K562 (cell line): ENCODE results near the gene CPLANE2. TPM values are rescaled to one million over a fixed set of nuclear protein-coding genes. Genes with fewer than 3 reads are reported as not detected.

Source experiments
- ATAC-seq: fragments of 200-7000 bp; cut with Tn5 transposase; 3 replicates; pipeline ENCODE4 v1.9.1; 2020; ENCODE audit warnings: moderate library complexity
- BruUV-seq: library from RNA; stranded (reverse); fragments of 400-500 nt; replicated peaks from 2 replicates; lab custom pipeline; 2021; lab: Mats Ljungman, UMichigan
- CTCF ChIA-PET: fragments of 300-600 bp; formaldehyde crosslinking; extraction: SDS; loops from one replicate; lab custom pipeline; 2021; ENCODE audit warnings: low intra/inter-chr PET ratio; lab: Yijun Ruan, JAX
- POLR2A ChIA-PET: fragments of 300-600, 350-650 bp; sonication (Branson Sonifier 250); formaldehyde crosslinking; extraction: SDS; loops from one replicate; lab custom pipeline; 2021; ENCODE audit warnings: antibody characterized with exemption, inconsistent platforms; lab: Yijun Ruan, JAX
- DNase-seq, 4 experiments: peaks; one replicate each; pipeline versions ENCODE4 v3.0.0 to v3.0.0-alpha.2; 2011 to 2018; ENCODE audit warnings: low spot score in 3 of 4, mixed read lengths in 3 of 4; ENCODE audit errors: extremely low read depth in 1 of 4
- FAIRE-seq: peaks from 2 replicates; lab custom pipeline; 2011; peaks lifted over from hg19 to GRCh38; lab: Jason Lieb, UNC
- H2AFZ ChIP-seq: 2 replicates; pipeline ENCODE4 v1.6.0; 2011; ENCODE audit warnings: low read depth, low read length, control low read depth, inconsistent platforms
- H3K27ac ChIP-seq: fragments of 200-600 bp; 3 replicates; pipeline ENCODE4 v1.8.0; 2011; ENCODE audit warnings: low read depth, mild to moderate bottlenecking, control low read depth, inconsistent platforms, low read length, moderate library complexity, mixed read lengths; ENCODE audit errors: extremely low read depth
- H3K27me3 ChIP-seq, 2 experiments: fragments of 300-600 bp in 1 of 2; 2 replicates in 1 of 2; 3 replicates in 1 of 2; pipeline versions ENCODE4 v1.6.0 to v1.8.0; 2011; ENCODE audit warnings: inconsistent platforms in 2 of 2, low read length in 2 of 2, mild to moderate bottlenecking in 1 of 2, mixed read lengths in 1 of 2, moderate library complexity in 1 of 2; ENCODE audit not compliant: control insufficient read depth in 2 of 2, insufficient read depth in 2 of 2
- H3K36me3 ChIP-seq: fragments of 300-600 bp; 3 replicates; pipeline ENCODE4 v1.8.0; 2011; ENCODE audit warnings: mild to moderate bottlenecking, low read length, inconsistent platforms; ENCODE audit not compliant: control insufficient read depth, insufficient read depth
- H3K4me1 ChIP-seq, 2 experiments: fragments of 200-600 bp in 1 of 2; replicated peaks in 1 of 2; 2 replicates in 1 of 2; 3 replicates in 1 of 2; pipeline versions ENCODE4 v1.5.1 to v1.8.0; 2011; ENCODE audit warnings: inconsistent platforms in 2 of 2, low read length in 2 of 2, mild to moderate bottlenecking in 1 of 2, mixed read lengths in 1 of 2, moderate library complexity in 1 of 2; ENCODE audit not compliant: control insufficient read depth in 2 of 2, insufficient read depth in 2 of 2
- H3K4me2 ChIP-seq: 2 replicates; pipeline ENCODE4 v1.6.1; 2011; ENCODE audit warnings: low read length, control low read depth, inconsistent platforms, mixed read lengths; ENCODE audit not compliant: insufficient read depth
- H3K4me3 ChIP-seq: fragments of 200-600 bp; sonication (generic), shearing (Covaris generic); 2 replicates; pipeline ENCODE4 v1.5.1; 2016; ENCODE audit warnings: control low read depth, inconsistent platforms
- H3K79me2 ChIP-seq: fragments of 200-600 bp; 3 replicates; pipeline ENCODE4 v1.8.0; 2011; ENCODE audit warnings: low read length, inconsistent platforms; ENCODE audit not compliant: control insufficient read depth, insufficient read depth
- H3K9ac ChIP-seq, 2 experiments: 2 replicates each; pipeline versions ENCODE4 v1.6.0 to v1.6.1; 2011; ENCODE audit warnings: low read depth in 2 of 2, low read length in 2 of 2, control low read depth in 1 of 2, inconsistent platforms in 1 of 2, mild to moderate bottlenecking in 1 of 2, mixed read lengths in 1 of 2; ENCODE audit not compliant: insufficient read depth in 1 of 2
- H3K9me1 ChIP-seq: one replicate; pipeline ENCODE4 v1.6.0; 2011; ENCODE audit warnings: inconsistent platforms, mild to moderate bottlenecking, low read length, moderate library complexity; ENCODE audit not compliant: control insufficient read depth, insufficient read depth
- H3K9me3 ChIP-seq: replicated peaks from 2 replicates; pipeline ENCODE4 v1.5.1; 2011; ENCODE audit warnings: low read depth, low read length, inconsistent platforms; ENCODE audit not compliant: control insufficient read depth, insufficient read depth
- H4K20me1 ChIP-seq: replicated peaks from 2 replicates; pipeline ENCODE4 v1.6.1; 2011; ENCODE audit warnings: low read length, inconsistent platforms, mixed read lengths; ENCODE audit not compliant: control insufficient read depth, insufficient read depth
- ARHGAP35 ChIP-seq: fragments of 450-650 bp; IDR thresholded peaks from 2 replicates; pipeline ENCODE4 v1.6.1; 2018; ENCODE audit not compliant: partially characterized antibody
- CAMTA2 ChIP-seq: fragments of 250-450 bp; sonication (Bioruptor Pico); conservative IDR thresholded peaks from 2 replicates; pipeline ENCODE4 v1.5.1; 2022
- CEBPG ChIP-seq, 3 experiments: fragments of 200-800 bp in 1 of 3; sonication (Bioruptor generic) in 1 of 3; sonication (generic) in 1 of 3; formaldehyde crosslinking in 1 of 3; IDR thresholded peaks in 2 of 3; conservative IDR thresholded peaks in 1 of 3; 2 replicates each; pipeline versions ENCODE4 v1.6.1 to v1.8.0; 2016 to 2022; ENCODE audit warnings: missing compliant biosample characterization in 2 of 3, missing genetic modification characterization in 2 of 3, mild to moderate bottlenecking in 1 of 3, missing genetic modification reagents in 1 of 3
- ERF ChIP-seq: fragments of 450-650 bp; formaldehyde crosslinking; IDR thresholded peaks from 2 replicates; pipeline ENCODE4 v1.4.0; 2020; ENCODE audit warnings: mild to moderate bottlenecking, mixed read lengths
- KAT8 ChIP-seq: fragments of 450-650 bp; IDR thresholded peaks from 2 replicates; pipeline ENCODE4 v1.6.1; 2016; ENCODE audit warnings: low read depth, mild to moderate bottlenecking
- RBFOX2 ChIP-seq: fragments of 200-400 bp; formaldehyde crosslinking; IDR thresholded peaks from 2 replicates; pipeline ENCODE4 v1.6.1; 2017; ENCODE audit warnings: low read depth, mild to moderate bottlenecking, low read length, moderate library complexity
- SREBF2 ChIP-seq: sonication (generic); formaldehyde crosslinking; IDR thresholded peaks from 2 replicates; pipeline ENCODE4 v1.4.0; 2020; ENCODE audit warnings: mild to moderate bottlenecking, missing genetic modification reagents
- SUPT5H ChIP-seq: fragments of 450-650 bp; IDR thresholded peaks from 2 replicates; pipeline ENCODE4 v1.6.1; 2016
- WGBS: fragments of 100-300 bp; shearing (Covaris generic); methylation state at CpG from one replicate; pipeline ENCODE4 v1.1.6; 2016; ENCODE audit warnings: low coverage, mixed read lengths; ENCODE audit not compliant: insufficient coverage; ENCODE audit errors: missing lambda C conversion rate; 5-methylcytosine and 5-hydroxymethylcytosine counted together
- in situ Hi-C: fragments of 300-500 bp; cut with MboI; formaldehyde crosslinking; loops from 4 replicates; pipeline ENCODE4 v1.15.0; 2018; ENCODE audit warnings: inconsistent platforms, mixed read lengths
- intact Hi-C: fragments of 100-400 bp; cut with micrococcal nuclease; formaldehyde crosslinking; loops from 2 replicates; pipeline ENCODE4 v1.14.2; 2022
- polyA plus RNA-seq, 8 experiments: library from polyadenylated mRNA; depleted of rRNA in 4 of 8; stranded (reverse) in 5 of 8; unstranded in 3 of 8; fragments of >200 nt; fragmentation: Nextera tagmentation in 2 of 8; fragmentation: Illumina TruSeq in 1 of 8; extraction: Ambion mirVana in 2 of 8; extraction: Trizol in 1 of 8; gene quantifications; 2 replicates each; pipeline versions ENCODE4 v1.2.1 to v1.2.3, GENCODE V29; 2011 to 2014; ENCODE audit warnings: inconsistent platforms in 1 of 8, missing spikeins in 1 of 8
- total RNA-seq, 7 experiments: library from RNA; depleted of rRNA in 6 of 7; stranded (reverse); fragments of >200 nt in 6 of 7; fragmentation: Illumina TruSeq in 2 of 7; extraction: Trizol in 2 of 7; gene quantifications; 2 replicates each; pipeline versions ENCODE4 v1.2.1 to v1.2.3, GENCODE V29; 2011 to 2021; ENCODE audit warnings: low replicate concordance in 1 of 7
- TF ChIP-seq, protein P1 (sequence below): sonication (generic); formaldehyde crosslinking; IDR thresholded peaks from 2 replicates; pipeline ENCODE4 v1.8.0; 2022; ENCODE audit warnings: missing genetic modification reagents, mild to moderate bottlenecking, borderline replicate concordance
- TF ChIP-seq, protein P2 (sequence below): fragments of 250-450 bp; sonication (Bioruptor Pico); IDR thresholded peaks from 2 replicates; pipeline ENCODE4 v1.6.1; 2021; ENCODE audit warnings: mild to moderate bottlenecking
- TF ChIP-seq, protein P3 (sequence below): fragments of 450-650 bp; formaldehyde crosslinking; IDR thresholded peaks from 2 replicates; pipeline ENCODE4 v1.4.0; 2022; ENCODE audit warnings: mild to moderate bottlenecking, moderate library complexity
- TF ChIP-seq, protein P4 (sequence below): fragments of 450-650 bp; formaldehyde crosslinking; IDR thresholded peaks from 2 replicates; pipeline ENCODE4 v1.4.0; 2020; ENCODE audit warnings: mild to moderate bottlenecking
- TF ChIP-seq, protein P5 (sequence below): IDR thresholded peaks from 2 replicates; pipeline ENCODE4 v1.6.1; 2014; ENCODE audit warnings: antibody characterized with exemption
- TF ChIP-seq, protein P6 (sequence below): sonication (generic); formaldehyde crosslinking; IDR thresholded peaks from 2 replicates; pipeline ENCODE4 v1.8.0; 2022; ENCODE audit warnings: missing genetic modification reagents, mild to moderate bottlenecking, borderline replicate concordance

The CPLANE2 gene
- total and polyA plus RNA-seq, 9 of the 15 experiments (the other 6 are each of a cell fraction or from before 2014, with no cell fraction given) = 0.17 to 20.9 (median 8.1) TPM

DNA sequence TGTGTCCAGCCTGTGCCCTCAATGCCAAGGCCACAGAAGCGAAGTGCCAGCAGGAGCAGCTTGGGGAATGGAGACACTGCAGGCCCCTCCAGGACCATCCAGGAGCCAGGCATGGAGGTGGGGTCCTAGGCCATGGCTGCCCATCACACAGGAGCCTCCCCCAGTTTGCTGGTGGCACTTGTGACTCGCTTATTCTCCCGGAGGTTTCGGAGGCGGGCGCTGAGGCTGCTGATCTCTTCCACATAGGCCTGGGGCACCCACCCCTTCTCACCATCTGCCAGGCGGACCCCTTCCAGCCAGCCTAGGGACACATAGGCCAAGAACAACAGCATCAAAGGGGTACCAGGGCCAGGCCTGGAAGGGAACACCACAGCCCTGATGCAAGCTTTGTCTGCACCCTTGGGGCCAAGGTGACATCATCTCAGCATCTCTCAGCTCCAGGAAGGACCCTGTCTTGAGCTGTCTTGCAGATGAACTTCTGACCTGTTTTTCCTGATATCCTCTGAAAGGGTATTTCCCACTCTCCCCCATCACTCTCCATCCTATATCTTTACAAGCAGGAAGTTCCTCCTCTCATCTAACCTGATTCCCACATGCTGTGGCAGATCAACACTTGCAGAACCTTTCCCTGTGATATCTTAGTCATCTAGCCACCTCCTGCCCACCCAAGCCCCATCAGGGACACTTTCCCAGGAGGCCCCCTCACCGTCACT is 38.4 kb downstream of the CPLANE2 start:
- Histone ChIP-seq H3K9me1 (no peaks in the 10 kb centered on the region), H3K27ac (no peak overlapping the region), H3K9me3 (no peaks in the 10 kb centered on the region), H3K4me3 (no peak overlapping the region), H3K36me3 (no peaks in the 10 kb centered on the region; the same call in 2 of the 3 replicates), H3K4me1 (peaks cover 5 to 9% of the 10 kb centered on the region in 2 experiments), H3K79me2 (no peaks in the 10 kb centered on the region), H2AFZ (no peak overlapping the region), H3K4me2 (no peak overlapping the region), H4K20me1 (no peaks in the 10 kb centered on the region), H3K9ac (peak overlapping the region in 1 of 2 experiments; percentile 18; a peak in 1 of 4 replicates), H3K27me3 (no peaks in the 10 kb centered on the region)
- BruUV-seq = no TSS peak
- in situ Hi-C loops = loop anchor here (5.0 kb wide), 1 partner anchor 164 kb away; no protein-coding TSS in a partner anchor
- POLR2A ChIA-PET = interaction anchor here (0.6 to 1.9 kb wide), 3 partner anchors 44 to 120 kb away, joined by 4 to 8 read pairs (median 4); no protein-coding TSS in a partner anchor
- CTCF ChIA-PET = no interaction called here
- WGBS = 86% methylated on average over 8 of the region's 8 CpGs
- FAIRE-seq (no peak), ATAC-seq (no peak), DNase-seq (no peak)
- intact Hi-C loops = no loop called here
- TF ChIP-seq CAMTA2 (no peak), CEBPG (CRISPR knock-in tag; IDR thresholded peaks at IDR 0.05) (0 out of 2 replicates have a peak, but pooled peaks have one; percentile 9), CEBPG (tag; conservative IDR thresholded peaks at IDR 0.05 in 1 of 2, IDR thresholded peaks at IDR 0.05 in 1 of 2) (no peak), ARHGAP35 (no peak), ERF (CRISPR knock-in tag) (no peak), SUPT5H (no peak), KAT8 (no peak), RBFOX2 (0 out of 2 replicates have a peak, but pooled peaks have one; percentile 29), SREBF2 (CRISPR knock-in tag) (no peak)
- TF ChIP-seq, protein P1, sequence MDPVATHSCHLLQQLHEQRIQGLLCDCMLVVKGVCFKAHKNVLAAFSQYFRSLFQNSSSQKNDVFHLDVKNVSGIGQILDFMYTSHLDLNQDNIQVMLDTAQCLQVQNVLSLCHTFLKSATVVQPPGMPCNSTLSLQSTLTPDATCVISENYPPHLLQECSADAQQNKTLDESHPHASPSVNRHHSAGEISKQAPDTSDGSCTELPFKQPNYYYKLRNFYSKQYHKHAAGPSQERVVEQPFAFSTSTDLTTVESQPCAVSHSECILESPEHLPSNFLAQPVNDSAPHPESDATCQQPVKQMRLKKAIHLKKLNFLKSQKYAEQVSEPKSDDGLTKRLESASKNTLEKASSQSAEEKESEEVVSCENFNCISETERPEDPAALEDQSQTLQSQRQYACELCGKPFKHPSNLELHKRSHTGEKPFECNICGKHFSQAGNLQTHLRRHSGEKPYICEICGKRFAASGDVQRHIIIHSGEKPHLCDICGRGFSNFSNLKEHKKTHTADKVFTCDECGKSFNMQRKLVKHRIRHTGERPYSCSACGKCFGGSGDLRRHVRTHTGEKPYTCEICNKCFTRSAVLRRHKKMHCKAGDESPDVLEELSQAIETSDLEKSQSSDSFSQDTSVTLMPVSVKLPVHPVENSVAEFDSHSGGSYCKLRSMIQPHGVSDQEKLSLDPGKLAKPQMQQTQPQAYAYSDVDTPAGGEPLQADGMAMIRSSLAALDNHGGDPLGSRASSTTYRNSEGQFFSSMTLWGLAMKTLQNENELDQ (CRISPR knock-in tag) = no peak
- TF ChIP-seq, protein P2, sequence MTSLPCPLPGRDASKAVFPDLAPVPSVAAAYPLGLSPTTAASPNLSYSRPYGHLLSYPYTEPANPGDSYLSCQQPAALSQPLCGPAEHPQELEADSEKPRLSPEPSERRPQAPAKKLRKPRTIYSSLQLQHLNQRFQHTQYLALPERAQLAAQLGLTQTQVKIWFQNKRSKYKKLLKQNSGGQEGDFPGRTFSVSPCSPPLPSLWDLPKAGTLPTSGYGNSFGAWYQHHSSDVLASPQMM (CRISPR knock-in tag) = no peak
- TF ChIP-seq, protein P3, sequence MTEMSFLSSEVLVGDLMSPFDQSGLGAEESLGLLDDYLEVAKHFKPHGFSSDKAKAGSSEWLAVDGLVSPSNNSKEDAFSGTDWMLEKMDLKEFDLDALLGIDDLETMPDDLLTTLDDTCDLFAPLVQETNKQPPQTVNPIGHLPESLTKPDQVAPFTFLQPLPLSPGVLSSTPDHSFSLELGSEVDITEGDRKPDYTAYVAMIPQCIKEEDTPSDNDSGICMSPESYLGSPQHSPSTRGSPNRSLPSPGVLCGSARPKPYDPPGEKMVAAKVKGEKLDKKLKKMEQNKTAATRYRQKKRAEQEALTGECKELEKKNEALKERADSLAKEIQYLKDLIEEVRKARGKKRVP = no peak
- TF ChIP-seq, protein P4, sequence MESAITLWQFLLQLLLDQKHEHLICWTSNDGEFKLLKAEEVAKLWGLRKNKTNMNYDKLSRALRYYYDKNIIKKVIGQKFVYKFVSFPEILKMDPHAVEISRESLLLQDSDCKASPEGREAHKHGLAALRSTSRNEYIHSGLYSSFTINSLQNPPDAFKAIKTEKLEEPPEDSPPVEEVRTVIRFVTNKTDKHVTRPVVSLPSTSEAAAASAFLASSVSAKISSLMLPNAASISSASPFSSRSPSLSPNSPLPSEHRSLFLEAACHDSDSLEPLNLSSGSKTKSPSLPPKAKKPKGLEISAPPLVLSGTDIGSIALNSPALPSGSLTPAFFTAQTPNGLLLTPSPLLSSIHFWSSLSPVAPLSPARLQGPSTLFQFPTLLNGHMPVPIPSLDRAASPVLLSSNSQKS (CRISPR knock-in tag) = no peak
- TF ChIP-seq, protein P5, sequence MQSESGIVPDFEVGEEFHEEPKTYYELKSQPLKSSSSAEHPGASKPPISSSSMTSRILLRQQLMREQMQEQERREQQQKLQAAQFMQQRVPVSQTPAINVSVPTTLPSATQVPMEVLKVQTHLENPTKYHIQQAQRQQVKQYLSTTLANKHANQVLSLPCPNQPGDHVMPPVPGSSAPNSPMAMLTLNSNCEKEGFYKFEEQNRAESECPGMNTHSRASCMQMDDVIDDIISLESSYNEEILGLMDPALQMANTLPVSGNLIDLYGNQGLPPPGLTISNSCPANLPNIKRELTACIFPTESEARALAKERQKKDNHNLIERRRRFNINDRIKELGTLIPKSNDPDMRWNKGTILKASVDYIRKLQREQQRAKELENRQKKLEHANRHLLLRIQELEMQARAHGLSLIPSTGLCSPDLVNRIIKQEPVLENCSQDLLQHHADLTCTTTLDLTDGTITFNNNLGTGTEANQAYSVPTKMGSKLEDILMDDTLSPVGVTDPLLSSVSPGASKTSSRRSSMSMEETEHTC = no peak
- TF ChIP-seq, protein P6, sequence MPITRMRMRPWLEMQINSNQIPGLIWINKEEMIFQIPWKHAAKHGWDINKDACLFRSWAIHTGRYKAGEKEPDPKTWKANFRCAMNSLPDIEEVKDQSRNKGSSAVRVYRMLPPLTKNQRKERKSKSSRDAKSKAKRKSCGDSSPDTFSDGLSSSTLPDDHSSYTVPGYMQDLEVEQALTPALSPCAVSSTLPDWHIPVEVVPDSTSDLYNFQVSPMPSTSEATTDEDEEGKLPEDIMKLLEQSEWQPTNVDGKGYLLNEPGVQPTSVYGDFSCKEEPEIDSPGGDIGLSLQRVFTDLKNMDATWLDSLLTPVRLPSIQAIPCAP (CRISPR knock-in tag) = no peak
